Activated CD8-positive, alpha-beta memory T cell treated with anti-CD3 and anti-CD28 coated beads, Interleukin-2, amount 10 ng/mL, durations not matched to agents 7 days and 5 days (primary cell): Measurements from ENCODE around the gene PARVB. TPM values are rescaled to one million over a fixed set of nuclear protein-coding genes. Genes with fewer than 3 reads are reported as not detected.

Experiments
- ATAC-seq: fragments of 150-1000 bp; cut with Tn5 transposase; one replicate; pipeline ENCODE4 v1.10.0; 2021; ENCODE audit warnings: moderate library complexity
- CTCF ChIA-PET: fragments of 350-600 bp; sonication (Branson Sonifier 250); formaldehyde crosslinking; loops from one replicate; lab custom pipeline; 2021; ENCODE audit warnings: antibody characterized with exemption; lab: Charles Lee
- DNase-seq: peaks from one replicate; pipeline ENCODE4 v3.0.0-alpha.2; 2020
- H3K27ac Mint-ChIP-seq: one replicate; pipeline ENCODE4 v1.8.0; 2021; ENCODE audit warnings: mild to moderate bottlenecking, mixed read lengths
- H3K27me3 Mint-ChIP-seq: one replicate; pipeline ENCODE4 v1.8.0; 2021; ENCODE audit warnings: mixed read lengths
- H3K36me3 Mint-ChIP-seq: one replicate; pipeline ENCODE4 v1.8.0; 2021; ENCODE audit warnings: mild to moderate bottlenecking, mixed read lengths
- H3K4me1 Mint-ChIP-seq: one replicate; pipeline ENCODE4 v1.8.0; 2021; ENCODE audit warnings: mixed read lengths
- H3K4me3 Mint-ChIP-seq: one replicate; pipeline ENCODE4 v1.8.0; 2021; ENCODE audit warnings: mild to moderate bottlenecking, moderate library complexity, mixed read lengths
- H3K9me3 Mint-ChIP-seq: one replicate; pipeline ENCODE4 v1.8.0; 2022; ENCODE audit warnings: low read depth, mixed read lengths
- total RNA-seq, 2 experiments: library from RNA; stranded (reverse); gene quantifications; one replicate each; pipeline ENCODE4 v1.2.3, GENCODE V29; 2021

The PARVB gene
- total RNA-seq, 2 experiments from 2014 or later, result 56.9 to 66.9 TPM

DNA sequence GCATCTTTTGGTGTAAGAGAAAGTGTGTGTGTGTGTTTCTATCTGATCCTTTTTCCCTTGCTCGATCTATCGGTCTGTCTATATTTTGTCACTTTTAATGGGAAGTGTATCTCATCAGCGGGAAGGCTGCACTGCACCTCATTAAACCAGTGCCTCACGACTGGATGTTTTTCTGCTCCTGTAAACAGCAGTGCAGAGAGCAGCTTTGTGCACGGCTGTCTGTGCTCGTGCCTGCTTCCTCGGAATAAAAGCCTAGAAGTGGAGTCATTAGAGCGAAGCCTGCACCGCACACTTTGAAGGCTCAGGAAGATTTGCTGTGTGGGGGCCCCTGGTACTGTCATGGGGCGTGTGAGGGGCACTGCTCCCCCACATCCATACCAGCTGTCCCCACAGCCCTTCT lies 129.6 kb downstream of the PARVB start:
- ATAC-seq (no peak), DNase-seq (no peak)
- Mint-ChIP-seq H3K27me3 (no peaks in the 10 kb centered on the region), H3K36me3 (peaks cover 10% of the 10 kb centered on the region), H3K9me3 (no peaks in the 10 kb centered on the region), H3K27ac (no peak overlapping the region), H3K4me3 (no peak overlapping the region), H3K4me1 (no peaks in the 10 kb centered on the region)
- CTCF ChIA-PET, result no interaction called here

DNA sequence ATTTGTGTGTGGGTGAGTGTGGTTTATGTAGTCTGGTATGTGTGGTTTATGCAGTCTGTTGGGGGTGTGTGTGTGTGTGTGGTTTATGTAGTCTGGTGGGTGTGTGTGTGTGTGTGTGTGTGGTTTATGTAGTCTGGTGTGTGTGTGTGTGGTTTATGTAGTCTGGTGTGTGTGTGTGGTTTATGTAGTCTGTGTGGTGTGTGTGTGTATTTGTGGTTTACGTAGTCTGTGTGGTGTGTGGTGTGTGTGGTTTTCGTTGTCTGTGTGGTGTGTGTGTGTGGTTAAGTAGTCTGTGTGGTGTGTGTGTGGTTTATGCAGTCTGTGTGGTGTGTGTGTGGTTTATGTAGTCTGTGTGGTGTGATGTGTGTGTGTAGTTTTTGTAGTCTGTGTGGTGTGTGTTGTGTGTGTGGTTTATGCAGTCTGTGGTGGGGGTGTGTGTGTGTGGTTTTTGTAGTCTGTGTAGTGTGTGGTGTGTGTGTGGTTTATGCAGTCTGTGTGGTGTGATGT lies 130.4 kb downstream of the PARVB start:
- H3K27ac Mint-ChIP-seq, result no peak overlapping the region
- CTCF ChIA-PET, result no interaction called here
- ATAC-seq (no peak), DNase-seq (no peak)
- no peaks in the 10 kb centered on the region for H3K4me1 Mint-ChIP-seq
- no peaks in the 10 kb centered on the region for H3K27me3 Mint-ChIP-seq
- no peaks in the 10 kb centered on the region for H3K9me3 Mint-ChIP-seq
- H3K36me3 Mint-ChIP-seq, result peaks cover 10% of the 10 kb centered on the region
- H3K4me3 Mint-ChIP-seq, result no peak overlapping the region

DNA sequence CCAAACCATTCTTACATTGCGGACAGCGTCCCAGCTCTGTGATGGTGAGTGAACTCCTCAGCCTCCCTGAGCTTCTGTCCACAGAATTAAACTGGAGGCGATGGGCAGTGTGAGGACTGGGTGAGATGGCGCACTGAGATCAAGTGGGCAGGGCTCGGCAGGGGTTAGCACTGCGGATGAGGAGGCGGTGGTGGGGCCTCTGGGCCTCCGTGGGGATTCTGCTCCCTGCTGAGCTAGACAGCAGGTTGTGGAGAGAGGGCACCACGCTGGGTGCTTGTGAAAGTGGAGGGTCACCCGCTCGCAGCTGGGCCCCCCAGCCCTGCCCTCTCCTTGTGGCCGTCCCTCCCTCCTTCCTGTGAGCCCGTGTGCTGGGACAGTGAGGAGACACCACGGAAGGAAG lies 131.0 kb downstream of the PARVB start:
- no peaks in the 10 kb centered on the region for H3K27me3 Mint-ChIP-seq
- H3K4me3 Mint-ChIP-seq, result no peak overlapping the region
- no peaks in the 10 kb centered on the region for H3K4me1 Mint-ChIP-seq
- ATAC-seq (no peak), DNase-seq (no peak)
- peaks cover 10% of the 10 kb centered on the region for H3K36me3 Mint-ChIP-seq
- CTCF ChIA-PET, result no interaction called here
- H3K9me3 Mint-ChIP-seq, result no peaks in the 10 kb centered on the region
- H3K27ac Mint-ChIP-seq, result no peak overlapping the region

DNA sequence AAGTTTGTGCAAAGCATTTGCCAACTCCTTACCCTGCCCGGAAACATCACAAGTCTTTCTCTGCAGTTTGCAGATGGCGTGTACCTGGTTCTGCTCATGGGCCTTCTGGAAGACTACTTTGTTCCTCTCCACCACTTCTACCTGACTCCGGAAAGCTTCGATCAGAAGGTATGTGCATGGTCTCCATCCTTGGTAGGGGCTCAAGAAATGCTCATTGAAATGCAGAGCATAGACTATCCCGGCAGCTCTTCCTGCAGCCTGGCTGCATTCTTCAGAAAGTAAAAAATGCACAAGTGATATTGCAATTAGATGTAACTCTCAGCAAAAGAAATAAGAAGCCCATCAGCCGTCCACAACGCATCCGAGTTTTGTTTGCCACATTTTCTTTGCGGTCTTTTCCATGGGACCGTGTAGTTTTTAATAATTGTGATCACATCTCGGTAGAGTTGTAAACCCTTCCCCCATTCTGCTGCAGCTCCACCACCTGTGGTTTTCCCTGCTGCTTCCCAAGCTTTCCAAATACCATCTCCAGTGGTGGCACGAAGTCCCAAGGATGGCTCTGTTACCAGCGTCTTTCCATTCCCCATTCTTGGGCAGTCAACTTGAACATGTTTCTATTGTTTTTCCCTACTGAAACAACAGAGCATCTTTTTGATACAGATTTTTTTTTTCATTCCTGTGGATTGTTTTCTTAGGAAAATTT lies 134.0 kb downstream of the PARVB start:
- no peak overlapping the region for H3K27ac Mint-ChIP-seq
- DNase-seq (no peak), ATAC-seq (no peak)
- no peak overlapping the region for H3K4me3 Mint-ChIP-seq
- H3K9me3 Mint-ChIP-seq, result no peaks in the 10 kb centered on the region
- H3K4me1 Mint-ChIP-seq, result no peaks in the 10 kb centered on the region
- CTCF ChIA-PET, result no interaction called here
- no peaks in the 10 kb centered on the region for H3K27me3 Mint-ChIP-seq
- peaks cover 4% of the 10 kb centered on the region for H3K36me3 Mint-ChIP-seq

DNA sequence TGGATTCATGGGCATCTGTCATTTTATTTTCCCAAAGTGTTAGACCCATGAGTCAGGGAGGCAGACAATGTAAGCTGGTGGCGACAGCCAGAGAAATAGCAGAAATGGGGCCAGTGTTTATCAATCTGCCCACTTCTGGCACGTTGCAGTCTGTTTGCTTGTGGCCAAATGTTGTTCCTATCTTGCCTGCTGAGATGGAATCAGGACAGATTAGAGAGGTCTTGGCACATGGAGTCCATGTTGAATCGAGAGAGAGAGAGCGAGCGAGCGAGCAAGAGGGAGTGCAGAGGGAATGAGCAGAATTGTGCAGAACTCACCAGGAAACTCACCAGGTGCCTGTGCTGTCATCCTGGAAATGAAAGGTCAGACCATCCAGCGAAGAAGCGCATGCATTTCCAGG lies 134.7 kb downstream of the PARVB start:
- Mint-ChIP-seq H3K27ac (no peak overlapping the region), H3K4me1 (no peaks in the 10 kb centered on the region), H3K27me3 (no peaks in the 10 kb centered on the region), H3K9me3 (no peaks in the 10 kb centered on the region), H3K4me3 (no peak overlapping the region), H3K36me3 (peaks cover 4% of the 10 kb centered on the region)
- CTCF ChIA-PET, result no interaction called here
- no peak for ATAC-seq
- DNase-seq, result no peak

DNA sequence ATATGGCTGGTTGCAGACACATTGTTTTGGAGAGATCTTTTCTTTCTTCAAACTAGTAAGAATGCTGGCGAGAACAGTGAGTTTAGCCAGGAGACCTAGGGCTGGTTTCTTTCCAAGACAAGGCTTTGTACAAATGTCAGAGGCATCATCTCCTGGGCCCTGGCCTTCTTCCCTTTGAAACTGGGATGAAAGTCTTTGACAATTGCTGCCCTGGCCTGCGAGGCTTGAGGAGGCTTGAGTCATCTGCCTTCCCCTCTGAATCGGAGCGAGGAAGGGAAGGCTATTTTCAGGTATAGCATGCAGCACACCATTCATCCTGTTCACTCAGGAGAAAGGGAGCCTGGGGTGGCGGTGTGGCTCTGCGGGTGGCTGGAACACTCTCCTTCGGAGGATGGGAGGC lies 135.1 kb downstream of the PARVB start:
- H3K4me3 Mint-ChIP-seq, result no peak overlapping the region
- peaks cover 4% of the 10 kb centered on the region for H3K36me3 Mint-ChIP-seq
- no peak for DNase-seq
- H3K9me3 Mint-ChIP-seq, result no peaks in the 10 kb centered on the region
- no peaks in the 10 kb centered on the region for H3K4me1 Mint-ChIP-seq
- H3K27ac Mint-ChIP-seq, result no peak overlapping the region
- ATAC-seq, result no peak
- no peaks in the 10 kb centered on the region for H3K27me3 Mint-ChIP-seq
- CTCF ChIA-PET, result no interaction called here

DNA sequence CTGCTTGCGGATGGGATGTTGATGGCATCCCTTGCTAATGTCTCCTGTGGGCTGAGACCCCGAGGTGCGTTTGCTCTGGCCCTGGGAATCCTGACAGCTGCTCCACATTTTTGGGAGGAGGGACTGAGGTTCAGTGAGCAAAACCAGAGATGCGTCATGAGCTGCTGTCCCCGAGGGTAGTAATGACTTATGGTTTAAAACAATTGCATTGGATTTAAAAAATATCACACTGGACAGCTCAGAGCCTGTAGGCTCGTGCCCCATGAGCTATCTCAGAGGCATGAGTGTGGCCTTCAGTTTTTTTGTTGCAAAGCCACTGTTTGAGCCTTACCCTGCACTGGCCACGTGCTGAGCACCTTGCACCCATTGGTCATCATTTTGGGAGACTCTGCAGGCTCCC lies 135.7 kb downstream of the PARVB start:
- CTCF ChIA-PET, result no interaction called here
- DNase-seq (no peak), ATAC-seq (no peak)
- no peaks in the 10 kb centered on the region for H3K4me1 Mint-ChIP-seq
- peaks cover 4% of the 10 kb centered on the region for H3K36me3 Mint-ChIP-seq
- no peaks in the 10 kb centered on the region for H3K9me3 Mint-ChIP-seq
- no peak overlapping the region for H3K4me3 Mint-ChIP-seq
- H3K27me3 Mint-ChIP-seq, result no peaks in the 10 kb centered on the region
- no peak overlapping the region for H3K27ac Mint-ChIP-seq

DNA sequence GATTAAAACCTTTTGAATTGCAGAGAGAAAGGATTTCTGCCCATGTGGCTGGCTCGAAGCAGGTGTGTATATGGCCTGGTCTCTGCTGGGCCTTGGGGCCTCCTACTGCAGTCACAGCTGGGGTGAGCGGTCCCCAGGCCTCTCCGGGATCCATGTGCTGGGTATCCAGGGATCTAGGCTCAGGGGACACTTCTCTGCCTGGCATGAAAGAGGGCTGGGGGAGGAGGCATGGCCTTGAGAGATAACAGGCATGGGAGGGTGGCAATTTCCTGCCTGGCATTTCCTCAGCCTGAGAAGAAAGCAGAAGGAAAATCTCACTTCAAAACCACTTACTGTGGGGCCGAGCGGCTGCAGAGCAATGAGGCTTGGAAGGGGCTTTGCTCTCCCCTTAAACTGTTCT lies 136.3 kb downstream of the PARVB start:
- Mint-ChIP-seq H3K27me3 (no peaks in the 10 kb centered on the region), H3K4me3 (no peak overlapping the region), H3K36me3 (peaks cover 4% of the 10 kb centered on the region), H3K9me3 (no peaks in the 10 kb centered on the region), H3K4me1 (no peaks in the 10 kb centered on the region), H3K27ac (no peak overlapping the region)
- DNase-seq, result no peak
- CTCF ChIA-PET, result no interaction called here
- ATAC-seq, result no peak

DNA sequence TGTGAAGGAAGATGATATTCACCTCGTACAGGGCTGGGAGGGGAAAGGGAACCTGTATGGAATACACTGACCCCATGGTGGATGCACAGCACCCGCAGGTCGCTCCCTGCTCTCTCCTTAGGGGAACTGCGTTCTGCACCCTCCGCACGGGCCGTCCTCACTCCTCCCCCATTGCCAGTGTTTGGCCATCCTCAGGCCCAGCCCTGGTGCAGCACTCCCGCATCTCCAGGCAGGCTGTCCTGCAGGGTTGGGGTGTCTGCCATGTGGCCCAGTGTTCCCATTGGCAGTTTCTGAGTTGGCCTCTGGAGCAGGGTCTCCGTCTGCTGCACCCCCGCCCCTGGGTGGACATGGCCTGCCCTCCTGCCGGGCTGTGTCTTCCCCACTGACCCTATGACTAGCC lies 137.6 kb downstream of the PARVB start:
- no peak for DNase-seq
- Mint-ChIP-seq H3K4me1 (no peaks in the 10 kb centered on the region), H3K4me3 (no peak overlapping the region), H3K27ac (no peak overlapping the region), H3K9me3 (no peaks in the 10 kb centered on the region), H3K36me3 (peaks cover 4% of the 10 kb centered on the region), H3K27me3 (no peaks in the 10 kb centered on the region)
- CTCF ChIA-PET, result no interaction called here
- ATAC-seq, result no peak

DNA sequence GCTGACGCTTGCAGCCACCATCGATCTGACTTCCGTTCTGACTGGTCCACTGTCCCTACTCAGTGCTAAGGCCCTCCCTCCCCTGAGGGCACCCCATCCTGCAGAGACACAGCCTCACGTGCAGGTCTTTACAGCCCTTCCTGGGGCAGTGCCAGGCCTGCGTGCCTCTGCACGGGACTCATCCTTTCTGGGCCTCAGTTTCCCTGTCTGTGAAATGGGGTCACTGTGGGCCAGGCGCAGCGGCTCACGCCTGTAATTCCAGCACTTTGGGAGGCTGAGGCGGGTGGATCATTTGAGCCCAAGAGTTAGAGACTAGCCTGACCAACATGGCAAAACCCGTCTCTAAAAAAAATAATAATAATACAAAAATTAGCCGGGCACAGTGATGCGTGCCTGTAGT lies 138.9 kb downstream of the PARVB start:
- CTCF ChIA-PET, result no interaction called here

DNA sequence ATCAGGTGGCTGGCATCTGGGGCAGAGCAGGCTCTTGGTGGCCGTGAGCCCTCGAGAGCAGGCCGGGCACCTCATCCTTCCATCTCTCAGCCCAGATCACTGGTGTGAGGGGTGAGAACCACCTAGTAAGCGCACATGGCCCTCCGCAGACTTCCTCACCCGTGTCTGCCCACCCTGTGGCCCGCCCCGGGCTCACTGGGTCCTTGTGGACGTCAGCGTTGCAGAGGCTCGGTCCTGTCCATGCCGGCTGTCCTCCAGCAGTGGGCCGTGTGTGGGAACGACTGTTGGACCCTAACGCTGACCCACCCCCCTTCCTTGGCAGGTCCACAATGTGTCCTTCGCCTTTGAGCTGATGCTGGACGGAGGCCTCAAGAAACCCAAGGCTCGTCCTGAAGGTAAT lies 139.4 kb downstream of the PARVB start:
- no peak for DNase-seq
- no peak for ATAC-seq
- Mint-ChIP-seq H3K4me3 (no peak overlapping the region), H3K27ac (no peak overlapping the region), H3K9me3 (no peaks in the 10 kb centered on the region), H3K27me3 (no peaks in the 10 kb centered on the region), H3K4me1 (no peaks in the 10 kb centered on the region), H3K36me3 (no peaks in the 10 kb centered on the region)
- CTCF ChIA-PET, result no interaction called here

More for the DNA sequence above, 138.9 kb downstream of the PARVB start:
- Mint-ChIP-seq H3K4me3 (no peak overlapping the region), H3K9me3 (no peaks in the 10 kb centered on the region), H3K27ac (no peak overlapping the region), H3K4me1 (no peaks in the 10 kb centered on the region), H3K27me3 (no peaks in the 10 kb centered on the region), H3K36me3 (peaks cover 1% of the 10 kb centered on the region)
- DNase-seq (no peak), ATAC-seq (no peak)

DNA sequence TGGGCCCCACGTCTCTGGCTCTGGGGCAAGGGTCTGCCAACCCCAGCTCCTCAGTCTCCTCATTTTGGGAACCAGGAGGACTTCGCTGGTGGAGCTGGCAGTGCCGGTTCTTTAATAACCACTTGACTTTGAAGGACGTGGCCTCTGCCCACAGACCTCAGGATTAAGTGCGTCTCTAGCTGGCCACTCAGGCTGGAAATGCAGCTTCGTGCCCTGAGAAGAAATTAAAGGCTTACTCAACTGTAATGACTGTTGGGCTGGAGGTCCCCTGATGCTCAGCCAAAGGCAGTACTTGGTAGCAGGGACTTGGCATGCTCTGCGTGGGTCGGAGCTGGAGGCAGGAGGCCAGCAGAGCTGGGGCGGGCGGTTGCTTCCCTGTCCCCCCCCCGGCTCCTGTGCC lies 139.9 kb downstream of the PARVB start:
- Mint-ChIP-seq H3K4me1 (no peaks in the 10 kb centered on the region), H3K27ac (no peak overlapping the region), H3K27me3 (no peaks in the 10 kb centered on the region), H3K4me3 (no peak overlapping the region), H3K36me3 (no peaks in the 10 kb centered on the region), H3K9me3 (no peaks in the 10 kb centered on the region)
- DNase-seq, result no peak
- CTCF ChIA-PET, result no interaction called here
- no peak for ATAC-seq

DNA sequence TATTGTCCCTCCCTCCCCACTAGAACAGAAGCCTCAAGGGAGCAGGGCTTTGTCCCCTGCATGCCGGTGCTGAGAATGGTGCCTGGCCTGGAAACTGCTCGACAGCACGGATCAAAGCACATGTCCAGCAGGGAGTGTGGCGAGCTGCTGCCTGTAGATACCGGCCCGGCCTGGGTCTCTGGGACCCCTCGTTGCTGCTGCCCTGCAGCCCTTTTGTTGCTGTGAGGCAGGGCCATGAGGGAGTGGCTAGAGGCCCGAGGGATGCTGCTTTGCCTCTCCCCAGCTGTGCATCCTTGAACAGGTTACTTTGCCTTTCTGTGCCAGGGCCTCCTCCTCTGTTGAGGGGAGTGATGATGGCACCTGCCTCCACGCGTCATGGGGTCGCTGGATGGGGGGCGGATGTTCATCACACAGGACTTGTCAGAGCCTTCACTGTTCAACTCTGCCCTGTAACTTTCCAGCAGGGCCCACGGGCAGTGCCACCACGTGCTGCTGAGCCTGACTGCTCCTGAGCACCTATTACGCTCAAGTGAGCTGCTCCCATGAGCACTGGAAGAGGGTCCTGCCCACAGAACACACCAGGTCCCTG lies 141.3 kb downstream of the PARVB start:
- no peaks in the 10 kb centered on the region for H3K27me3 Mint-ChIP-seq
- H3K9me3 Mint-ChIP-seq, result no peaks in the 10 kb centered on the region
- ATAC-seq (no peak), DNase-seq (no peak)
- H3K4me1 Mint-ChIP-seq, result no peaks in the 10 kb centered on the region
- no peaks in the 10 kb centered on the region for H3K36me3 Mint-ChIP-seq
- CTCF ChIA-PET, result no interaction called here
- H3K4me3 Mint-ChIP-seq, result no peak overlapping the region
- H3K27ac Mint-ChIP-seq, result no peak overlapping the region

DNA sequence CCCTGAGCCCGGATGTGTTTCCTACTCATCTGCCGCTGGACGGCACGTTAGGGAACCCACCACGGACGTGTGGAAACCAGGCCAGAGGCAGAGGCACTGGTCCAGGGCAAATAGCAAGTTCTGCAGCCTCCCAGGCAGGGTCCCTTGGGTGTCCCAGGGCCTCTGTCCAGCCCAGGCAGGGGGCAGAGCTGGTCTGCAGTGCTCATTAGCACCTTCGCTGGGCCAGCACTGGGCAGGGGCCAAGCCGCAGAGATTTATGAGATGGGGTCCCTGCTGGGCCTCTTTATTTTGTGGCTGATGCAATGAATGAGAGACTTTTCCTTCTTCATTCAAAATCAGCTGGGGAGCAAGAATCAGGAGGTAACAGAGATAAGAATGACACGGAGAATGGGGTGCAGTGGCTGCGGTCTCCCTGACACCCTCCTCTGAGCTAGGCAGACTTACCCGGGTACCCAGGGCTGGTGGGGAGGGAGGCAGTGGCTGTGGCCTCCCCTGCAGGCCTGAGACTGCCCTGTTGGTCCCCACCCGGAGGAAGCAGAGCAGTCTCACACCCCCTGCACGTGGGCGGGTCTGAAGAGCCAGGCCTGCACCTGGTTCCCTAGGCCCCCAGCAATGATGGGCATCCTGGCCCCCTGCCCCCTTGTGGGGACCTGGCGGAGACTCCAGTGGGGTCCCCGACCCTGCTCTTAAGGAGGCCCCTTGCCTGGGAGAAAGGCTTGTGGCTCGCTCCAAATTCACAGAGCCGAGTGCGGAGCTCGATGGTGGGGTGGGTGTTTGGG lies 142.6 kb downstream of the PARVB start:
- Mint-ChIP-seq H3K27me3 (no peaks in the 10 kb centered on the region), H3K27ac (no peak overlapping the region), H3K36me3 (no peaks in the 10 kb centered on the region), H3K9me3 (no peaks in the 10 kb centered on the region), H3K4me1 (no peaks in the 10 kb centered on the region), H3K4me3 (no peak overlapping the region)
- CTCF ChIA-PET, result no interaction called here
- no peak for DNase-seq
- ATAC-seq, result no peak
